ENCODE measurements around the gene SLC9A9.

SLC9A9 gene

GRCh38 chr3:143343944-143344343 is 504.3 kb downstream of the SLC9A9 start:
- DNase-seq, result no peak

GRCh38 chr3:143343031-143343430 is 505.2 kb downstream of the SLC9A9 start:
- no peak for DNase-seq

GRCh38 chr3:143339451-143339850 is 508.8 kb downstream of the SLC9A9 start:
- no peak for DNase-seq

- no peak for DNase-seq
These were observed 510.9 kb downstream of the SLC9A9 start for GRCh38 chr3:143337387-143337786.

GRCh38 chr3:143334231-143334630 is 514.0 kb downstream of the SLC9A9 start:
- DNase-seq, result no peak

- no peak for DNase-seq
These were observed 514.9 kb downstream of the SLC9A9 start for GRCh38 chr3:143333367-143333766.

- DNase-seq, result no peak
These were observed 516.2 kb downstream of the SLC9A9 start for GRCh38 chr3:143332026-143332425.

GRCh38 chr3:143331350-143331749 is 516.9 kb downstream of the SLC9A9 start:
- no peak for DNase-seq

- no peak for DNase-seq
These were observed 517.9 kb downstream of the SLC9A9 start for GRCh38 chr3:143330296-143330868.

GRCh38 chr3:143329567-143330211 is 518.6 kb downstream of the SLC9A9 start:
- DNase-seq, result no peak

- no peak for DNase-seq
These were observed 519.8 kb downstream of the SLC9A9 start for GRCh38 chr3:143328451-143328850.

- no peak for DNase-seq
These were observed 521.1 kb downstream of the SLC9A9 start for GRCh38 chr3:143326983-143327778.

- DNase-seq, result no peak
These were observed 527.1 kb downstream of the SLC9A9 start for GRCh38 chr3:143321058-143321769.

GRCh38 chr3:143315766-143316165 is 532.5 kb downstream of the SLC9A9 start:
- no peak for DNase-seq

- DNase-seq, result no peak
These were observed 533.8 kb downstream of the SLC9A9 start for GRCh38 chr3:143314251-143315093.

GRCh38 chr3:143313893-143314188 is 534.4 kb downstream of the SLC9A9 start:
- DNase-seq, result no peak

GRCh38 chr3:143313025-143313892 is 535.0 kb downstream of the SLC9A9 start:
- DNase-seq, result no peak

GRCh38 chr3:143311096-143311495 is 537.2 kb downstream of the SLC9A9 start:
- no peak for DNase-seq

- no peak for DNase-seq
These were observed 538.6 kb downstream of the SLC9A9 start for GRCh38 chr3:143309705-143310104.

- DNase-seq, result no peak
These were observed 540.6 kb downstream of the SLC9A9 start for GRCh38 chr3:143307613-143308183.

- no peak for DNase-seq
These were observed 541.9 kb downstream of the SLC9A9 start for GRCh38 chr3:143306407-143306806.

Measured in CD4-positive, alpha-beta T cell treated with Interleukin-17A for 1 hour (primary cell).